ENCODE data around the gene UQCC5.
"Not testable (repeated sequence)": the region's sequence is repeated elsewhere in the genome, so short reads cannot be mapped to it uniquely, and the experiment has no call there.

UQCC5 gene

GRCh38 chr3:52525680-52526561 lies 10.5 kb upstream of the UQCC5 start:
- no peak for DNase-seq (ENCODE audit: extremely low read depth, low read depth)
- no peak for TF ChIP-seq CTCF (IDR thresholded peaks at IDR 0.05; ENCODE audit: low read depth, low read length, missing control alignments)
- H3K4me3 ChIP-seq (replicated peaks; ENCODE audit: low read depth, low read length): no peak overlapping the region

- H3K4me3 ChIP-seq (replicated peaks; ENCODE audit: low read depth, low read length); DNase-seq (ENCODE audit: extremely low read depth, low read depth): not testable (repeated sequence)
These were observed 9.8 kb upstream of the UQCC5 start for GRCh38 chr3:52526671-52527038.

GRCh38 chr3:52527039-52527731 lies 9.2 kb upstream of the UQCC5 start:
- TF ChIP-seq CTCF (IDR thresholded peaks at IDR 0.05; ENCODE audit: low read depth, low read length, missing control alignments): no peak
- no peak overlapping the region for H3K4me3 ChIP-seq (replicated peaks; ENCODE audit: low read depth, low read length)
- DNase-seq (ENCODE audit: extremely low read depth, low read depth): no peak

- no peak overlapping the region for H3K4me3 ChIP-seq (replicated peaks; ENCODE audit: low read depth, low read length)
- DNase-seq (ENCODE audit: extremely low read depth, low read depth): no peak
- no peak for TF ChIP-seq CTCF (IDR thresholded peaks at IDR 0.05; ENCODE audit: low read depth, low read length, missing control alignments)
These were observed 8.4 kb upstream of the UQCC5 start for GRCh38 chr3:52527732-52528585.

- DNase-seq (ENCODE audit: extremely low read depth, low read depth): no peak
- no peak overlapping the region for H3K4me3 ChIP-seq (replicated peaks; ENCODE audit: low read depth, low read length)
- TF ChIP-seq CTCF (IDR thresholded peaks at IDR 0.05; ENCODE audit: low read depth, low read length, missing control alignments): no peak
These were observed 7.6 kb upstream of the UQCC5 start for GRCh38 chr3:52528586-52529375.

- H3K4me3 ChIP-seq (replicated peaks; ENCODE audit: low read depth, low read length): no peak overlapping the region
These were observed 6.8 kb upstream of the UQCC5 start for GRCh38 chr3:52529376-52530333.

More at GRCh38 chr3:52529376-52530333, 6.8 kb upstream of the UQCC5 start:
- DNase-seq (ENCODE audit: extremely low read depth, low read depth): no peak
- TF ChIP-seq CTCF (IDR thresholded peaks at IDR 0.05; ENCODE audit: low read depth, low read length, missing control alignments): no peak

Data from HFF-Myc (cell line).